HG02759 (cell line): ENCODE results near the gene PRADC1.
A peak's percentile ranks its signal among the peaks of the same experiment; 100 is the strongest.

Experiments
- ATAC-seq: cut with Tn5 transposase; IDR thresholded peaks from one replicate; pipeline ENCODE4 v1.9.1; 2021; ENCODE audit warnings: mild to moderate bottlenecking, moderate library complexity; ENCODE audit not compliant: unreplicated experiment

The PRADC1 gene

GRCh38 chr2:73238149-73238548, 5.1 kb upstream of the PRADC1 start:
- no peak for ATAC-seq

GRCh38 chr2:73237168-73237567, 4.1 kb upstream of the PRADC1 start:
- ATAC-seq, result no peak

- no peak for ATAC-seq
Measured at GRCh38 chr2:73235315-73236028, 2.4 kb upstream of the PRADC1 start.

- ATAC-seq, result peak; percentile 64
Measured at GRCh38 chr2:73233932-73234832, 1.1 kb upstream of the PRADC1 start, which contains the start of gene CCT7. TSS of gene CCT7 (plus strand) at chr2:73234308. CDS start at chr2:73234379, 71 bp downstream.

- ATAC-seq, result peak; percentile 12
Measured at GRCh38 chr2:73232403-73233153, 461 bp downstream of the PRADC1 start.

- ATAC-seq, result no peak
Measured at GRCh38 chr2:73228631-73229030, 4.4 kb downstream of the PRADC1 start.

GRCh38 chr2:73227086-73227485, 6.0 kb downstream of the PRADC1 start:
- no peak for ATAC-seq

GRCh38 chr2:73225513-73226360, 7.3 kb downstream of the PRADC1 start:
- no peak for ATAC-seq

GRCh38 chr2:73223821-73224220, 9.2 kb downstream of the PRADC1 start:
- ATAC-seq, result no peak

- ATAC-seq, result no peak
Measured at GRCh38 chr2:73218298-73218697, 14.7 kb downstream of the PRADC1 start.

GRCh38 chr2:73217826-73218225, 15.2 kb downstream of the PRADC1 start:
- ATAC-seq, result no peak

- no peak for ATAC-seq
Measured at GRCh38 chr2:73217160-73217559, 15.9 kb downstream of the PRADC1 start.

GRCh38 chr2:73215254-73215653, 17.8 kb downstream of the PRADC1 start:
- ATAC-seq, result no peak

GRCh38 chr2:73214120-73215035, 18.7 kb downstream of the PRADC1 start, which contains the start of gene SMYD5:
TSS of gene SMYD5 (plus strand) at chr2:73214245. CDS start at chr2:73214267, 22 bp downstream.
- ATAC-seq, result peak; percentile 93

- ATAC-seq, result peak; percentile 62
Measured at GRCh38 chr2:73212448-73213176, 20.4 kb downstream of the PRADC1 start.

- ATAC-seq, result no peak
Measured at GRCh38 chr2:73212098-73212447, 21.0 kb downstream of the PRADC1 start.

GRCh38 chr2:73210696-73211095, 22.3 kb downstream of the PRADC1 start:
- ATAC-seq, result no peak

- ATAC-seq, result no peak
Measured at GRCh38 chr2:73210019-73210418, 23.0 kb downstream of the PRADC1 start.

GRCh38 chr2:73208258-73208657, 24.8 kb downstream of the PRADC1 start:
- no peak for ATAC-seq
